ENCODE data around the gene FBXO31. TPM values are rescaled to one million over a fixed set of nuclear protein-coding genes. Genes with fewer than 3 reads are reported as not detected.
"Not testable (repeated sequence)": the region's sequence is repeated elsewhere in the genome, so short reads cannot be mapped to it uniquely, and the experiment has no call there.

The FBXO31 gene
- total RNA-seq, 1 experiment from 2014 or later: 18.8 TPM

DNA sequence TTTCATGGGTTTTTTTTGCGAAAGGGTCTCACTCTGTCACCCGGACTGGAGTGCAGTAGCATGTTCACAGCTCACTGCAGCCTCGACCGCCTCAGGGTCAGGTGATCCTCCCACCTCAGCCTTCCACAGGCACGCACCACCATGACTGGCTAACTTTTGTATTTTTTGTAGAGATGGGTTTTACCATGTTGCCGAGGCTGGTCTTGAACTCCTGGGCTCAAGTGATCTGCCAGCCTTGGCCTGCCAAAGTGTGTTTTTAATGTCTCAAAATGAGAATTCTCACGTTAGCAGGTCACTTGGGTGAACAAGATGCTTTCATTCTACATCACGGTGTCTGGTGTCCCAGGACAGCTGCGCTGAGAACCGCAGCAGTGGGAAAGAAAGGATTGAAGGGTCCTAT lies 3.2 kb downstream of the FBXO31 start:
- ChIA-PET CTCF (interaction anchor here (1.0 kb wide), 1 partner anchor 14 kb away, joined by 4 read pairs; no protein-coding TSS in a partner anchor), POLR2A (ENCODE audit: unreplicated experiment) (no interaction called here)
- Histone ChIP-seq H3F3A (ENCODE audit: insufficient read depth, low read depth) (peaks cover 21% of the 10 kb centered on the region), H3K9me2 (ENCODE audit: insufficient read depth) (no peaks in the 10 kb centered on the region), H3K27me3 (ENCODE audit: insufficient read depth, low read depth) (no peaks in the 10 kb centered on the region), H3K4me3 (no peak overlapping the region), H3K4me2 (peak overlapping the region; percentile 42; the same call in 1 of the 2 replicates), H3K9me3 (ENCODE audit: insufficient read depth, low read depth) (no peaks in the 10 kb centered on the region), H4K20me1 (ENCODE audit: insufficient read depth) (peaks cover 34% of the 10 kb centered on the region), H3K27ac (no peak overlapping the region), H3K79me2 (ENCODE audit: low read depth) (peaks cover 74% of the 10 kb centered on the region), H3K36me3 (ENCODE audit: low read depth) (no peaks in the 10 kb centered on the region), H3K4me1 (replicated peaks; ENCODE audit: insufficient read depth) (peaks cover 27% of the 10 kb centered on the region), H2AFZ (no peak overlapping the region)
- intact Hi-C loops (cut with micrococcal nuclease; ENCODE audit: unreplicated experiment): loop anchor here (5.0 kb wide), 1 partner anchor 63 kb away; the partner anchor contains the start of gene C16orf95
- no TSS peak for BruUV-seq (replicated peaks)
- no peak for DNase-seq
- TF ChIP-seq, protein P1, sequence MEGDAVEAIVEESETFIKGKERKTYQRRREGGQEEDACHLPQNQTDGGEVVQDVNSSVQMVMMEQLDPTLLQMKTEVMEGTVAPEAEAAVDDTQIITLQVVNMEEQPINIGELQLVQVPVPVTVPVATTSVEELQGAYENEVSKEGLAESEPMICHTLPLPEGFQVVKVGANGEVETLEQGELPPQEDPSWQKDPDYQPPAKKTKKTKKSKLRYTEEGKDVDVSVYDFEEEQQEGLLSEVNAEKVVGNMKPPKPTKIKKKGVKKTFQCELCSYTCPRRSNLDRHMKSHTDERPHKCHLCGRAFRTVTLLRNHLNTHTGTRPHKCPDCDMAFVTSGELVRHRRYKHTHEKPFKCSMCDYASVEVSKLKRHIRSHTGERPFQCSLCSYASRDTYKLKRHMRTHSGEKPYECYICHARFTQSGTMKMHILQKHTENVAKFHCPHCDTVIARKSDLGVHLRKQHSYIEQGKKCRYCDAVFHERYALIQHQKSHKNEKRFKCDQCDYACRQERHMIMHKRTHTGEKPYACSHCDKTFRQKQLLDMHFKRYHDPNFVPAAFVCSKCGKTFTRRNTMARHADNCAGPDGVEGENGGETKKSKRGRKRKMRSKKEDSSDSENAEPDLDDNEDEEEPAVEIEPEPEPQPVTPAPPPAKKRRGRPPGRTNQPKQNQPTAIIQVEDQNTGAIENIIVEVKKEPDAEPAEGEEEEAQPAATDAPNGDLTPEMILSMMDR (conservative IDR thresholded peaks at IDR 0.05): no peak
- TF ChIP-seq EZH2 (IDR thresholded peaks at IDR 0.05; ENCODE audit: low read depth): no peak

DNA sequence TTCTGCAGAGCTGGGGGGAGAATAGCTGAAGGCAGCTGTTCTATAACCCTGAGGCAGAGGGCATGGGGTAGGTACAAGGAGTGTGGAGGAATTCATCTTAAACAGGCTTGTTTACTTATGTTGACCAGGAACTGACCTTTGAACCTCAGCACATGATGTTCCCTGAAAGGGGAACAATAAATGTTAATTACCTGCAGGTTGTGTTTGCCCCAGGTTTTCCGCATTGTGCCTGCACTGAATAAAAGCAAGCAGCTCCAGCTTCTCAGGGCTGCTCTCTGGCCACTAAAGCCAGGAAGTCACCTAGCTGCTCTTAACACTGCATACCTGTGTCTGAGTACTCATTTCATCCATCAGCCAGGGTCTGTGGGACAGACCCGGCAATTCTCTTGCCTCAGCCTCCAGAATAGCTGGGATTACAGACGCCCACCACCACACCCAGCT lies 4.2 kb downstream of the FBXO31 start:
- CTCF ChIA-PET; H3K27me3 ChIP-seq (ENCODE audit: insufficient read depth, low read depth); DNase-seq; H2AFZ ChIP-seq; H3K9me2 ChIP-seq (ENCODE audit: insufficient read depth); H3K4me2 ChIP-seq; H3K4me3 ChIP-seq; H3K9me3 ChIP-seq (ENCODE audit: insufficient read depth, low read depth); POLR2A ChIA-PET (ENCODE audit: unreplicated experiment); BruUV-seq (replicated peaks); H3K36me3 ChIP-seq (ENCODE audit: low read depth); H3K27ac ChIP-seq; intact Hi-C loops (cut with micrococcal nuclease; ENCODE audit: unreplicated experiment): not testable (repeated sequence)
- Histone ChIP-seq H3F3A (ENCODE audit: insufficient read depth, low read depth) (peaks cover 11% of the 10 kb centered on the region), H3K79me2 (ENCODE audit: low read depth) (peaks cover 76% of the 10 kb centered on the region), H4K20me1 (ENCODE audit: insufficient read depth) (peaks cover 34% of the 10 kb centered on the region), H3K4me1 (replicated peaks; ENCODE audit: insufficient read depth) (peaks cover 22% of the 10 kb centered on the region)

DNA sequence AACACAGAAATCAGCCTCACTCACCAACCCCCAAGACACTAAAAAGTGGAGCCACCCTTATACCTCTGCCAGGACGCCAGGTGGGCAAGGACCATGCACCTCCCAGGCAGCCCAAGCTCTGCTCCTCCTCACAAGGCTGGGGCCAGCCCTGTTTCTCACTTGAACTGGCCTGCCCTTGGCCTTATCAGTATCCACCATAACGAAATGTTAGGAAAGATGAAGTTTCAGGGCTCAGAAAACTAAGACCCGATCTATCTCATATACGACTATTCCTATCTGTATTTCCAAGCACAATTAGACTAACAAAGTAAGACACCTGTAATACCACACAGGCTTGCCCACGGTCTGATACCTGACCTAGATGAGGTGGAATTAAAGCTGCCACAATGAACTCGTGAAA lies 6.9 kb downstream of the FBXO31 start:
- no peak for DNase-seq
- Histone ChIP-seq H3F3A (ENCODE audit: insufficient read depth, low read depth) (no peaks in the 10 kb centered on the region), H3K9me2 (ENCODE audit: insufficient read depth) (no peaks in the 10 kb centered on the region), H3K4me1 (replicated peaks; ENCODE audit: insufficient read depth) (peaks cover 13% of the 10 kb centered on the region), H2AFZ (no peak overlapping the region), H3K4me3 (no peak overlapping the region), H3K9me3 (ENCODE audit: insufficient read depth, low read depth) (no peaks in the 10 kb centered on the region), H3K27ac (no peak overlapping the region), H3K4me2 (no peak overlapping the region), H3K36me3 (ENCODE audit: low read depth) (no peaks in the 10 kb centered on the region), H3K79me2 (ENCODE audit: low read depth) (peaks cover 72% of the 10 kb centered on the region), H4K20me1 (ENCODE audit: insufficient read depth) (peaks cover 33% of the 10 kb centered on the region; the same call in 1 of the 2 replicates), H3K27me3 (ENCODE audit: insufficient read depth, low read depth) (no peaks in the 10 kb centered on the region)
- TF ChIP-seq, protein P1 (conservative IDR thresholded peaks at IDR 0.05): no peak
- no peak for TF ChIP-seq EZH2 (IDR thresholded peaks at IDR 0.05; ENCODE audit: low read depth)
- no TSS peak for BruUV-seq (replicated peaks)
- POLR2A ChIA-PET (ENCODE audit: unreplicated experiment): interaction anchor here (0.6 kb wide), 1 partner anchor 15 kb away, joined by 6 read pairs; no protein-coding TSS in a partner anchor
- intact Hi-C loops (cut with micrococcal nuclease; ENCODE audit: unreplicated experiment): no loop called here
- CTCF ChIA-PET: no interaction called here

Measured in PC-9 (cell line).